Suppressor macrophage (primary cell): ENCODE measurements around the gene CLEC14A.

Experiments
- DNase-seq, 4 experiments: peaks; one replicate each; pipeline ENCODE4 v3.0.0-alpha.2; 2020 to 2022

Gene CLEC14A

GRCh38 chr14:38205949-38206665 lies 49.8 kb downstream of the CLEC14A start:
- no peak for DNase-seq

- no peak for DNase-seq
Measured at GRCh38 chr14:38205119-38205813, 50.6 kb downstream of the CLEC14A start.

GRCh38 chr14:38204719-38205115 lies 51.2 kb downstream of the CLEC14A start:
- DNase-seq: no peak
